Sigmoid colon (tissue), 7 donors: ENCODE data around the gene GLIPR1. TPM values are rescaled to one million over a fixed set of nuclear protein-coding genes. Genes with fewer than 3 reads are reported as not detected.

Experiments
- DNase-seq: peaks from one replicate; pipeline ENCODE4 v3.0.0-alpha.2; 2019
- H3K27ac ChIP-seq, 4 donors: fragments of 200-600 bp; sonication (generic); one replicate each; pipeline ENCODE4 v1.5.1; 2016 to 2019; ENCODE audit warnings: mild to moderate bottlenecking in 1 of 4
- H3K27me3 ChIP-seq, 3 donors: fragments of 200-600 bp; sonication (generic); one replicate each; pipeline ENCODE4 v1.5.1; 2019; ENCODE audit warnings: mild to moderate bottlenecking in 1 of 3
- H3K36me3 ChIP-seq, 4 donors: fragments of 200-600 bp; sonication (generic); one replicate each; pipeline ENCODE4 v1.5.1; 2016 to 2019
- H3K4me1 ChIP-seq, 4 donors: fragments of 200-600 bp; sonication (generic); one replicate each; pipeline ENCODE4 v1.5.1; 2017 to 2019
- H3K4me3 ChIP-seq, 4 donors: fragments of 200-600 bp; sonication (generic); one replicate each; pipeline ENCODE4 v1.5.1; 2017 to 2019; ENCODE audit warnings: mild to moderate bottlenecking in 2 of 4, moderate library complexity in 1 of 4
- H3K9me3 ChIP-seq, 4 donors: fragments of 200-600 bp in 3 of 4; sonication (generic) in 3 of 4; one replicate each; pipeline versions ENCODE4 v1.5.1 to v1.6.1; 2013 to 2019
- CTCF ChIP-seq, 4 experiments: fragments of 450-650 bp in 3 of 4; fragments of 200-600 bp in 1 of 4; IDR thresholded peaks; one replicate each; pipeline ENCODE4 v1.5.1; 2016 to 2019; ENCODE audit warnings: antibody characterized with exemption in 4 of 4, mild to moderate bottlenecking in 3 of 4, moderate library complexity in 2 of 4
- EP300 ChIP-seq, 4 donors: sonication (generic); formaldehyde crosslinking; IDR thresholded peaks; one replicate each; pipeline ENCODE4 v1.6.1; 2017; ENCODE audit warnings: antibody characterized with exemption in 4 of 4
- POLR2A ChIP-seq, 2 donors: fragments of 450-650 bp; IDR thresholded peaks; one replicate each; pipeline ENCODE4 v1.6.1; 2016; ENCODE audit warnings: antibody characterized with exemption in 2 of 2, mild to moderate bottlenecking in 2 of 2, moderate library complexity in 2 of 2
- POLR2AphosphoS5 ChIP-seq, 4 donors: sonication (generic); formaldehyde crosslinking; IDR thresholded peaks; one replicate each; pipeline ENCODE4 v1.6.1; 2017; ENCODE audit warnings: antibody characterized with exemption in 4 of 4
- WGBS, 2 donors: extraction: QIAGEN DNeasy Blood & Tissue Kit; methylation state at CpG; one replicate each; pipeline ENCODE4 v1.1.7; 2013; 5-methylcytosine and 5-hydroxymethylcytosine counted together
- intact Hi-C: fragments of 100-400 bp; cut with DNase I; formaldehyde crosslinking; loops from one replicate; pipeline ENCODE4 v1.15.1; 2023
- polyA plus RNA-seq, 3 donors: library from polyadenylated mRNA; stranded (reverse); fragments of 200-250 nt; gene quantifications; one replicate each; pipeline ENCODE4 v1.2.3, GENCODE V29; 2013
- total RNA-seq, 4 donors: library from RNA; depleted of rRNA; stranded (reverse); fragments of >200 nt; gene quantifications; one replicate each; pipeline ENCODE4 v1.1.0, GENCODE V29; 2016
- donor health status: healthy with polysubstance abuse.
- donor health status: Bipolar disorder and iron deficiency.
- donor health status: healthy.

Gene GLIPR1
- total and polyA plus RNA-seq, 7 donors = 4.8 to 20.9 (median 14.6) TPM

GRCh38 chr12:75529826-75530225, 49.3 kb downstream of the GLIPR1 start:
- WGBS, 2 donors = 30 to 65% methylated on average over 1 of the region's 1 CpG
- intact Hi-C loops = no loop called here
- no peak overlapping the region for H3K4me3 ChIP-seq

GRCh38 chr12:75533239-75533638, 52.7 kb downstream of the GLIPR1 start:
- Histone ChIP-seq H3K36me3 (no peaks in the 10 kb centered on the region), H3K27ac (no peak overlapping the region), H3K27me3 (no peaks in the 10 kb centered on the region), H3K9me3 (no peaks in the 10 kb centered on the region), H3K4me3 (no peak overlapping the region), H3K4me1 (no peaks in the 10 kb centered on the region)
- intact Hi-C loops = no loop called here
- TF ChIP-seq POLR2A (IDR thresholded peaks at IDR 0.05) (no peak), CTCF (IDR thresholded peaks at IDR 0.05) (no peak), POLR2AphosphoS5 (IDR thresholded peaks at IDR 0.05) (no peak), EP300 (IDR thresholded peaks at IDR 0.05) (no peak)
- 93 to 96% methylated on average over 2 of the region's 2 CpGs for WGBS, 2 donors
- DNase-seq = no peak

More at GRCh38 chr12:75529826-75530225, 49.3 kb downstream of the GLIPR1 start:
- no peaks in the 10 kb centered on the region for H3K36me3 ChIP-seq
- no peak for TF ChIP-seq POLR2AphosphoS5 (IDR thresholded peaks at IDR 0.05)
- no peak for TF ChIP-seq POLR2A (IDR thresholded peaks at IDR 0.05)
- no peak for TF ChIP-seq EP300 (IDR thresholded peaks at IDR 0.05)
- no peak for TF ChIP-seq CTCF (IDR thresholded peaks at IDR 0.05)
- no peaks in the 10 kb centered on the region for H3K9me3 ChIP-seq
- no peaks in the 10 kb centered on the region for H3K4me1 ChIP-seq
- H3K27ac ChIP-seq = no peak overlapping the region
- no peaks in the 10 kb centered on the region for H3K27me3 ChIP-seq
- no peak for DNase-seq

GRCh38 chr12:75539889-75540288, 59.3 kb downstream of the GLIPR1 start:
- no peak for DNase-seq
- 60 to 76% methylated on average over 2 of the region's 2 CpGs for WGBS, 2 donors
- Histone ChIP-seq H3K27me3 (no peaks in the 10 kb centered on the region), H3K36me3 (no peaks in the 10 kb centered on the region), H3K4me1 (no peaks in the 10 kb centered on the region), H3K27ac (no peak overlapping the region), H3K4me3 (no peak overlapping the region), H3K9me3 (no peaks in the 10 kb centered on the region)
- TF ChIP-seq POLR2A (IDR thresholded peaks at IDR 0.05) (no peak), POLR2AphosphoS5 (IDR thresholded peaks at IDR 0.05) (no peak), EP300 (IDR thresholded peaks at IDR 0.05) (no peak), CTCF (IDR thresholded peaks at IDR 0.05) (no peak)
- intact Hi-C loops = no loop called here

GRCh38 chr12:75542942-75543341, 62.4 kb downstream of the GLIPR1 start:
- WGBS, 2 donors = 59 to 74% methylated on average over 1 of the region's 1 CpG
- Histone ChIP-seq H3K4me1 (no peaks in the 10 kb centered on the region), H3K9me3 (no peaks in the 10 kb centered on the region), H3K27ac (no peak overlapping the region), H3K27me3 (no peaks in the 10 kb centered on the region), H3K4me3 (no peak overlapping the region), H3K36me3 (no peaks in the 10 kb centered on the region)
- intact Hi-C loops = no loop called here
- no peak for DNase-seq
- no peak for TF ChIP-seq CTCF (IDR thresholded peaks at IDR 0.05)
- TF ChIP-seq POLR2AphosphoS5 (IDR thresholded peaks at IDR 0.05) = no peak
- TF ChIP-seq EP300 (IDR thresholded peaks at IDR 0.05) = no peak
- no peak for TF ChIP-seq POLR2A (IDR thresholded peaks at IDR 0.05)

GRCh38 chr12:75543529-75543928, 63.0 kb downstream of the GLIPR1 start:
- Histone ChIP-seq H3K36me3 (no peaks in the 10 kb centered on the region), H3K27me3 (no peaks in the 10 kb centered on the region), H3K27ac (no peak overlapping the region), H3K4me3 (no peak overlapping the region), H3K9me3 (no peaks in the 10 kb centered on the region), H3K4me1 (no peaks in the 10 kb centered on the region)
- no peak for TF ChIP-seq POLR2AphosphoS5 (IDR thresholded peaks at IDR 0.05)
- no peak for TF ChIP-seq CTCF (IDR thresholded peaks at IDR 0.05)
- no peak for TF ChIP-seq POLR2A (IDR thresholded peaks at IDR 0.05)
- TF ChIP-seq EP300 (IDR thresholded peaks at IDR 0.05) = no peak
- no peak for DNase-seq
- 95 to 96% methylated on average over 1 of the region's 1 CpG for WGBS, 2 donors
- intact Hi-C loops = no loop called here
